Activated naive CD8-positive, alpha-beta T cell treated with anti-CD3 and anti-CD28 coated beads, Interleukin-2, amount 50 U/mL, for 24 hours (primary cell): ENCODE data around the gene CAMTA1.

ENCODE experiments used
- ATAC-seq: fragments of 150-1000 bp; cut with Tn5 transposase; one replicate; pipeline ENCODE4 v1.10.0; 2021
- DNase-seq: peaks from one replicate; pipeline ENCODE4 v3.0.0; 2021
- H3K27ac Mint-ChIP-seq: one replicate; pipeline ENCODE4 v1.8.0; 2021; ENCODE audit warnings: mild to moderate bottlenecking, mixed read lengths
- H3K27me3 Mint-ChIP-seq: one replicate; pipeline ENCODE4 v1.8.0; 2021; ENCODE audit warnings: mixed read lengths
- H3K36me3 Mint-ChIP-seq: one replicate; pipeline ENCODE4 v1.8.0; 2021; ENCODE audit warnings: low read depth, mixed read lengths
- H3K4me1 Mint-ChIP-seq: one replicate; pipeline ENCODE4 v1.8.0; 2021; ENCODE audit warnings: mixed read lengths
- H3K4me3 Mint-ChIP-seq: one replicate; pipeline ENCODE4 v1.8.0; 2021; ENCODE audit warnings: mild to moderate bottlenecking, moderate library complexity, mixed read lengths
- H3K9me3 Mint-ChIP-seq: one replicate; pipeline ENCODE4 v1.8.0; 2021; ENCODE audit warnings: mixed read lengths

Gene CAMTA1

DNA sequence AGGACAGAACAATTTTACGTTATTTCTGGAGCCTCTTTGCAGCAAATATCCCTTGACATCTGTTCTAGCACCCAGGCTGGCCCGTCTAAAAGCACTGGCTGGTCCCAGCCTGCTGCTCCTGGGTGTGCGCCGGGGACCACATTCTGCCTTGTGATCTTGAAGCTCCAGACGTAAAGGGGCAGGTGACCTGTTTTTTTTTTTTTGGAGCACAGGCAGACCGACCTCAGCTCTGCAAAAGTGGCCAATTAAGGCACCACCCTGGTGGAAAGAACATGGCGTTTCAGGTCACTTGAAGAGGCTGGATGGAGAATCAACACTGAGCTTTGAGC is 13.8 kb upstream of the CAMTA1 start:
- DNase-seq (no peak), ATAC-seq (no peak)
- no peak overlapping the region for H3K4me3 Mint-ChIP-seq
- no peak overlapping the region for H3K27ac Mint-ChIP-seq
- peaks cover 9% of the 10 kb centered on the region for H3K27me3 Mint-ChIP-seq
- peaks cover 3% of the 10 kb centered on the region for H3K36me3 Mint-ChIP-seq
- no peaks in the 10 kb centered on the region for H3K9me3 Mint-ChIP-seq
- peaks cover 4% of the 10 kb centered on the region for H3K4me1 Mint-ChIP-seq

DNA sequence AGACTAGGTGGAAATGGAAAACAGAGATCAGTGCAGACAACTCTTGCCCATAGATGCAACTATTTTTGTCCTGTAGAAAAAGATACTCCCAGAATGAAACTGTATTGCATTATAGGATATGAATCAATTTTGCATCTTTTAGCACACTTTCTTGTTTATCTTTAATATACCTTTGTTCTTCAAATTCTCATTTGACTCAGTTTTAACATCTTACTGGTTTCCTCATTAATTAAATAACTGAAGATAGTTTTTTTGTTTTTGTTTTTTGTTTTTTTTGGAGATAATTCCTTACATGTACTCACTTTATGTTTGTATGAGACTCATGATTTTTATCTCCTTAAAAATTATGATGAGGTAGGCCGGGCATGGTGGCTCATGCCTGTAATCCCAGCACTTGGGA is 10.9 kb upstream of the CAMTA1 start:
- H3K27me3 Mint-ChIP-seq: peaks cover 7% of the 10 kb centered on the region
- H3K4me3 Mint-ChIP-seq: no peak overlapping the region
- H3K27ac Mint-ChIP-seq: no peak overlapping the region
- peaks cover 3% of the 10 kb centered on the region for H3K36me3 Mint-ChIP-seq
- DNase-seq: no peak
- no peak for ATAC-seq
- H3K9me3 Mint-ChIP-seq: no peaks in the 10 kb centered on the region
- H3K4me1 Mint-ChIP-seq: peaks cover 8% of the 10 kb centered on the region

DNA sequence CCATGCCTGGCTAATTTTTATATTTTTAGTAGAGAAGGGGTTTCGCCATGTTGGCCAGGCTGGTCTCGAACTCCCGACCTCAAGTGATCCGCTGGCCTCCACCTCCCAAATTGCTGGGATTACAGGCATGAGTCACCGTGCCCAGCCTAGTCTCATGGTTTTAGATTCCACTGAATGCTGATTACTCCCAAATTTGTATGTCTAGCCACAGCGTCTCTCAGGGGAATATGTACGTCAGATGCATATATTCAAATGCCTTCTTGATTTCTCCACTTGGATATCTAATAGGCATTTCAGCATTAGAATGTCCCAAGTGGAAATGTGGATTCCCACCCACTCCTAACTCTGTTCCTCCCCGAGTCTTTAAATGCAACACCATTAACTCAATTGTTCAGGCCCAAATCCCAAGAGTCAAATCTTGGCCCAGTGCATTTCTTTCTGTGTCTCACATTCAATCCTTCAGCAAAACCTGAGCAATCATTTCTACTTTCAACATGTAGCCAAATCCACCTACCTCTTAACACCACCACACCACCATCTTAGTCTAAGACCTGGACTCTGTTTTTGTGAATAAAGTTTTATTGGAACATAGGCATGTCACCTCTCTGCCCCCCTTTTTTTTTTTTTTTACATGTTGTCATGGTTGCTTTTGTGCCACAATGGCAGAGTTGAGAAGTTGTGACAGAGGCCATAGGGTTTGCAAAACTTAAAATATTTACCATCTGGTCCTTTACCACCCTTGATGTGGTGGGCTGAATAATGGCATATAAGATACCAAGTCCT is 9.8 kb upstream of the CAMTA1 start:
- Mint-ChIP-seq H3K4me1 (peaks cover 8% of the 10 kb centered on the region), H3K27me3 (peaks cover 6% of the 10 kb centered on the region), H3K9me3 (no peaks in the 10 kb centered on the region), H3K4me3 (no peak overlapping the region), H3K27ac (no peak overlapping the region), H3K36me3 (peaks cover 3% of the 10 kb centered on the region)
- DNase-seq (no peak), ATAC-seq (no peak)

DNA sequence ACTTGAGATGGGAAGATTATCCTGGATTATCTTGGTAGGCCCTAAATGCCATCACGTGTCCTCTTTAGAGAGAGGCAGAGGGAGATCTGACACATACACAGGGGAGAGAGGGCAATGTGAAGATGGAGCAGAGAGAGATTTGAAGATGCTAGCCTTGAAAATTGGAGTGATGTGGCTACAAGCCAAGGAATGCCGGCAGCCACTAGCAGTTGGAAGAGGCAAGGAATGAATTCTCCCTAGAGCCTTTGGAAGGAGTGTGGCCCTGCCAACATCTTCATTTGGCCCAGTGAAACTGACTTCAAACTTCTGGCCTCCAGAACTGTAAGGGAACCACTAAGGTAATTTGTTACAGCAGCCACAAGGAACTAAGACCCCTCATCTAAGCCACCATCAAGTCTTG is 8.9 kb upstream of the CAMTA1 start:
- H3K36me3 Mint-ChIP-seq: peaks cover 3% of the 10 kb centered on the region

DNA sequence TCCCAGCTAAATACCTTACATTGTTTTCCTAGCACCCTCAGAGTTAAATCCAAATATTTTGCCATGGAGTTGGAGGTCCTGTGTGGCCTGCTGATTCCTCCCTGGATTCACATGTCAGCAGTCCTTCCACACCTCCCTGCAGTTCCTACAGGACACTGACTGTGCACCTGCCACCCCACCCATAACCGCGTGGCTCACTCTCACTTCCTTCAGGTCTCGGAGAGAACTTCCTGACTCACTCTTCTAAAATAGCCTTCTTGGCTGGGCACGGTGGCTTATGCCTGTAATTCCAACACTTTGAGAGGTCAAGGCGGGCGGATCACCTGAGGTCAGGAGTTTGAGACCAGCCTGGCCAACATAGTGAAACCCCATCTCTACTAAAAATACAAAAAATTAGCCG is 8.4 kb upstream of the CAMTA1 start:
- DNase-seq: no peak
- no peak overlapping the region for H3K27ac Mint-ChIP-seq

More for the DNA sequence above, 8.9 kb upstream of the CAMTA1 start:
- Mint-ChIP-seq H3K4me3 (no peak overlapping the region), H3K4me1 (peaks cover 6% of the 10 kb centered on the region), H3K9me3 (no peaks in the 10 kb centered on the region), H3K27ac (no peak overlapping the region), H3K27me3 (peaks cover 6% of the 10 kb centered on the region)
- ATAC-seq: no peak
- DNase-seq: no peak

DNA sequence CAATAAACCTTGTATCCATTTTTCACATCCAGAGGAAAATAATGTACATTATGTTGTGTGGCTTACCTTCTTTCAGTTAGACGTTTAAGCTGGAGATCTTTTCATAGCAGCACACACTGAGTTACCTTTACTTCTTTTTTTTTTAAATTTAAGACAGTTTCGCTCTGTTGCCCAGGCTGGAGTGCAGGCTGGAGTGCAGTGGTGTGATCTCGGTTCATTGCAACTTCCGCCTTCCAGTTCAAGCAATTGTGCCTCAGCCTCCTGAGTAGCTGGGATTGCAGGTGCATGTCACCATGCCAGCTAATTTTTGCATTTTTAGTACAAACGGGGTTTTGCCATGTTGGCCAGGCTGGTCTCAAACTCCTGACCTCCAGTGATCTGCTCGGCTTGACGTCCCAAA is 7.4 kb upstream of the CAMTA1 start:
- Mint-ChIP-seq H3K27me3 (peaks cover 6% of the 10 kb centered on the region), H3K9me3 (no peaks in the 10 kb centered on the region), H3K27ac (no peak overlapping the region), H3K36me3 (peaks cover 3% of the 10 kb centered on the region), H3K4me3 (no peak overlapping the region), H3K4me1 (peaks cover 4% of the 10 kb centered on the region)
- no peak for DNase-seq
- no peak for ATAC-seq

More for the DNA sequence above, 8.4 kb upstream of the CAMTA1 start:
- H3K9me3 Mint-ChIP-seq: no peaks in the 10 kb centered on the region
- H3K4me1 Mint-ChIP-seq: peaks cover 6% of the 10 kb centered on the region
- no peak for ATAC-seq
- H3K27me3 Mint-ChIP-seq: peaks cover 6% of the 10 kb centered on the region
- H3K4me3 Mint-ChIP-seq: no peak overlapping the region
- peaks cover 3% of the 10 kb centered on the region for H3K36me3 Mint-ChIP-seq

DNA sequence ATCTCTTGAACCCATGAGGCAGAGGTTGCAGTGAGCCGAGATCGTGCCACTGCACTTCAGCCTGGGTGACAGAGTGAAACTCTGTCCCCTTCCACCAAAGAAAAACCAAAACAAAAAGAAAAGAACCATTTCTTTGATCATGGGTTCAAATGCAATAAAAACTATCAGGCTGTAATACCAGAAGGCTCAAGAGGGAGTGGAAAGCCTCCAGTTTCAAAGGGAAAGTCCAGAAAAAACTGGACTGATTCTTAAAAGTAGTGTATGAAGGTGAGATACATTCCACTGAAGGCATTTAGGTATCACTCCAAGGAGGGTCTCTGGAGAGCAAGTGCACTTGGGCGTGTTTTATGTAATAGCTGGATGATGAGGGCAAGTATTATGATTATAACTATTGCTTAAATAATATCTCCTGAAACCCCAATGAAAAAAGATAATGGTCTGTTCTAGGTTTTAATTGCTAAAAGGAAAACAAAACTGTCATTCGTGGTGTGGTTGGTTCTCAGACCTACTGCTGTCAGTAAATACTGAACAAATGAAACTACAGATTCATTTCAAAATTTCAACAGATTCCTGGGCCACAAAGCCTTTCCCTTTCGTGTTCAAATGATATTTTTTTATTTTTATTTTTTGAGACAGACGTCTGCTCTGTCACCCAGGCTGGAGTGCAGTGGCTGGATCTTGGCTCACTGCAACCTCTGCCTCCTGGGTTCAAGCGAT is 6.0 kb upstream of the CAMTA1 start:
- ATAC-seq: no peak
- peaks cover 12% of the 10 kb centered on the region for H3K4me1 Mint-ChIP-seq
- no peak overlapping the region for H3K27ac Mint-ChIP-seq
- H3K36me3 Mint-ChIP-seq: peaks cover 3% of the 10 kb centered on the region
- no peaks in the 10 kb centered on the region for H3K9me3 Mint-ChIP-seq
- H3K4me3 Mint-ChIP-seq: no peak overlapping the region
- DNase-seq: no peak
- H3K27me3 Mint-ChIP-seq: peaks cover 3% of the 10 kb centered on the region

DNA sequence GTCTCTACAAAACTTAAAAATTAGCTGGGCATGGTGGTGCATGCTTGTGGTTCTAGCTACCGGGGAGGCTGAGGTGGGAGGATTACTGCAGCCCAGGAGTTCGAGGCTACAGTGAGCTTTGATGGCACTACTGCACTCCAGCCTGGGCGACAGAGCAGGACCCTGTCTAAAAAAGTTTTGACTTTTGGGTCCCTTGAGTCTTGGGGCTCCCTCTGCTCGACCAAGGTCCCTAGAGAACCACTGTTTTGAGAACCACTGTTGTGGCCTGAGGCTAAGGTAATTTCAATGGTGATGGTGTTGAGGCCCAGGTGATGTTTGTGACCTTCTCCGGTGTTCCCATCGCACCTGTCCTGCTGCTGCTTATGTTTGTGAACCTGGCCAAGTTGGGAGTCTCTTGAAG is 3.1 kb upstream of the CAMTA1 start:
- no peak overlapping the region for H3K27ac Mint-ChIP-seq
- ATAC-seq (no peak), DNase-seq (no peak)
- H3K27me3 Mint-ChIP-seq: no peaks in the 10 kb centered on the region
- H3K4me1 Mint-ChIP-seq: peaks cover 25% of the 10 kb centered on the region
- H3K9me3 Mint-ChIP-seq: no peaks in the 10 kb centered on the region
- H3K4me3 Mint-ChIP-seq: no peak overlapping the region
- peaks cover 7% of the 10 kb centered on the region for H3K36me3 Mint-ChIP-seq

DNA sequence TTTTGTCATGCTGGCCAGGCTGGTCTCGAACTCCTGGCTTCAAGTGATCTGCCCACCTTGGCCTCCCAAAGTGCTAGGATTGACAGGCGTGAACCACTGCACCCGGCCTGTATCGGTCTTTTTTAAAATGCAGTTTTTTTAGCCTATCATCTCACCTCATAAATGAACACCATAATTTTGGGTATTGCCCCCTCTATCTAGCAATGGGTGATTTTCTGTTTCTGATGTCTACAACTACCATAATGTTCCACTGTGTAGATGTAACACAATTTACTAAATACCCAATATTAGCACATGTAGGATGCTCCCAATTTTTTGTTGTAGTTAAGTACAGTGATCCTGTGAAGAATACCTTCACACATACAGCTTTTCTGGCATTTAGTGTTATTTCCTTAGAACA is 2.0 kb upstream of the CAMTA1 start:
- no peak for ATAC-seq
- no peak for DNase-seq
- Mint-ChIP-seq H3K9me3 (no peaks in the 10 kb centered on the region), H3K36me3 (peaks cover 14% of the 10 kb centered on the region), H3K4me1 (peaks cover 32% of the 10 kb centered on the region), H3K4me3 (peak overlapping the region; percentile 79), H3K27ac (peak overlapping the region; percentile 81), H3K27me3 (no peaks in the 10 kb centered on the region)

DNA sequence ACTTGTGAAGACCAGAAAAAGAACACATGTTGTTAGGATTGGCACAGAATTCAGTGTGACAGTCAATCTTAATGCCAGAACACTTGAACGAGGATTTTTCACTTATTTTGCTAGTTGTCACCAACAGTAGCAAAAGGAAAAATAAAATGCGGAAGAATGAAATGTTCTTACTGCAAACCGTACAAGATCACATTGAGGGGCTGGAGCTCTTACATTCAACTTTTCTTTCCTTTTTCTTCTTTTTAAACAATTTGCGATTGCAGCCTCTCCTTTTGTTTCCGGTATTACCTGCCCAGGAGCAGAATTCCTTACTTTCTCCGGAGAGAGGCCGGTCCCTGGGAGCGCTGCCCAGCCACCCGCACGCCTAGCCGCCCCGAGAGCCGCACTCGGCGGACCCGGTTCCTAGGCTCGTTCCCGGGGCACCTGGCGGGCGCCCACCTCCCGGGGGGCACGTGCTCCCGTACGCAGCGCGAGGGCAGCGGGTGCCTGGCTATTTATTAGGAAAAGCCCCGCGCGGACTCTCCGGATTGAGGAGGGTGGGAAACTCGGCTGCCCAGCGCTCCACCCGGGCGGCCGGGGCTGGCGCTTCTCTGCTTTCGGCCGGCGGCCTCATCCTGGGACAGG is 1.2 kb upstream of the CAMTA1 start:
- peak overlapping the region; percentile 79 for H3K4me3 Mint-ChIP-seq
- peaks cover 40% of the 10 kb centered on the region for H3K4me1 Mint-ChIP-seq
- DNase-seq (no peak), ATAC-seq (no peak)
- H3K36me3 Mint-ChIP-seq: peaks cover 14% of the 10 kb centered on the region
- H3K9me3 Mint-ChIP-seq: no peaks in the 10 kb centered on the region
- H3K27ac Mint-ChIP-seq: peak overlapping the region; percentile 81
- H3K27me3 Mint-ChIP-seq: no peaks in the 10 kb centered on the region

DNA sequence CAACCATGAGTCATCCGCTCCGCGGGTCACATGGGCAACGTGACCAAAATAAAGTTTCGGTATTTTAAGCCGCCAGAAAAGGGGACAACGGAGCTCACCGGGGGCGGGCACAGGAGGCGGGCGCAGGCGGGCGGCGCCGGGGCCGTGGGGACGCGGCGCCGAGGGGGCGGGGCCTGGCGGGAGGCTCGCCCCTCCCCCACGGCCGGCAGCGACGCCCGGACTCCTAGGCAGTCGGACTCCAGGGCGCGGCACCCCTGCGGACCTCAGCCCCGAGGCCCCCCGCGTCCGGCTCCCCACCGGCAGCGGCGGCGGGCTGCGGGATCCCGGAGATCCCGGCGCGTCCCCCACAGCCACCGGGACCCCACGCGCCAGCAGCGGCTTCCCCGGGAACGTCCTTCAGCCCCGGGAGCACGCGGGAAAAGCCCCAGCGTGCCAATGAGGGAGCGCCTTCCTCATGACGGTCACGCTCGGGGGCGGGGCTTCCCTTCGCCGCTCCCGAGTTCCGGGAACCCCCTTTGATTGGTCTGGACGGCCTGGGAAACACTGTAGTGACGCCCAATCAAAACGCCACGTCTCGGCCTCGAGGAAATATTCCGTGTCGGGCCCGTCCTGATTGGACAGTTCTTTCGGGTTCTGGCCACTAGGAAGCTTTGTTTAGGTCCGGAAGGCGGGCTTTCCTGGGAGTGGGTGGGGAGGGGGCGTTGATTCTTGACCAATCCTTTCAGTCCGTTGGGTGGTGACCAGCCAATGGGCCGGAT is 515 bp upstream of the CAMTA1 start:
- no peaks in the 10 kb centered on the region for H3K27me3 Mint-ChIP-seq
- H3K27ac Mint-ChIP-seq: peak overlapping the region; percentile 86
- peaks cover 43% of the 10 kb centered on the region for H3K4me1 Mint-ChIP-seq
- peak overlapping the region; percentile 79 for H3K4me3 Mint-ChIP-seq
- ATAC-seq: peak; percentile 83
- peak; percentile 98 for DNase-seq
- peaks cover 18% of the 10 kb centered on the region for H3K36me3 Mint-ChIP-seq
- H3K9me3 Mint-ChIP-seq: no peaks in the 10 kb centered on the region

DNA sequence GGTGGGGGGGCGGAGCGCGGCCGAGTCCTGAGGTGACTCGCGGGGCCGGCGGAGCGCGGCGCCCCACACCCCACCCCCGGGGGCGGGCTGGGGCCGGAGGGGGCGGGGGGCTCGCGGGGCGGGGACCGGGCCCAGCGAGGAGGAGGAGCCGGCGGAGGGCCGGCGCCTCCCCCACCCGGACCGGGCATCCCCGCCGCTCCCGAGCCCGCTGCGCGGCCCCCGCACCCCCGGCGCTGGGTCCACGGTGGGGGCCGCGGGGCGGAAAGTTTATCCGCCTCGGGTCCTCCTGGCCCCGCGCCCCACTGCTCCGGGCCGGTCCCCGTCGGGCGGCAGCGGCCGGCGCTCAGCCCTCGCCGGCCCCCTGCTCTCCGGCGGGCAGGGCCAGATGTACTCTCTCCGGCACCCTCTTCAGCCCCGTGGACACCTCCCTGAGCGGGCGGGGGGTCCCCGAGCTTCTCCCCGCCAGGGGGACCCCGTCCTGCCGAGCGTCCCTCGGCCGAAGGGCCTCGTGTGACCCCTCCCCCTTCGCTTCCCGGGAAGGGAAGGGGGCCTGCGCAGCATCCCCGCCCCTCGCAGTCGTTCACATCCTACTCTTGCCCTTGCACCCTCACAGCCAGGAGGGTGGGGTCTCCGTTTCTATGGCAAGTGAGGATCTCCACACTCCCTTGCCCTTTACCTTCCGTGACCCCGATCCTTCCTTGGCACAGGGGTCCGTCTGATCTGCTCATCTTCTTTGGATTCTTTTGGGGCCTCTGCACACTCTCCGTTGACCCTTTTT is 663 bp downstream of the CAMTA1 start:
- ATAC-seq (no peak), DNase-seq (peak; percentile 46)
- Mint-ChIP-seq H3K4me1 (peaks cover 51% of the 10 kb centered on the region), H3K4me3 (peak overlapping the region; percentile 98), H3K27me3 (no peaks in the 10 kb centered on the region), H3K9me3 (no peaks in the 10 kb centered on the region), H3K36me3 (peaks cover 18% of the 10 kb centered on the region), H3K27ac (peak overlapping the region; percentile 96)

DNA sequence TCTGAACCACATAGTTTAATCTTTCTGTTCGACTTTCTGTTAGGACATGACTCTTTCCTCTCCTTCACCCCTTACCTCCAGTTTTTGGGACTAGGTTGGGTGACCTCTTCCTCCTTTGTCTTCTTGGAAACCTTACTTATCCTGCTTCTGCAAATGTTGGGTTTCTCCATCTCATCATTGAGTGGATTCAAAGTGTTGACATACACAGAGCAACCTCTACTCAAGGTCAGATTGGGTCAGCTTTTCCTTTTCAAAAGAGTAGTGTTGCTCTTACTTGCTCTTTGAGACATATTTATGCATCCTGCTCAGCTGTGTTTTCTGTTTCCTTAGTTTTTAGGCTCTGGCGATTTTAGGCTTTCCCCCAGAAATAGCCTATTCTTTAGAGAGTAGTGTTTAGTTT is 3.7 kb downstream of the CAMTA1 start:
- no peak for ATAC-seq
- H3K9me3 Mint-ChIP-seq: no peaks in the 10 kb centered on the region
- peaks cover 50% of the 10 kb centered on the region for H3K4me1 Mint-ChIP-seq
- peaks cover 18% of the 10 kb centered on the region for H3K36me3 Mint-ChIP-seq
- H3K27ac Mint-ChIP-seq: peak overlapping the region; percentile 50
- no peak for DNase-seq
- no peak overlapping the region for H3K4me3 Mint-ChIP-seq
- no peaks in the 10 kb centered on the region for H3K27me3 Mint-ChIP-seq

DNA sequence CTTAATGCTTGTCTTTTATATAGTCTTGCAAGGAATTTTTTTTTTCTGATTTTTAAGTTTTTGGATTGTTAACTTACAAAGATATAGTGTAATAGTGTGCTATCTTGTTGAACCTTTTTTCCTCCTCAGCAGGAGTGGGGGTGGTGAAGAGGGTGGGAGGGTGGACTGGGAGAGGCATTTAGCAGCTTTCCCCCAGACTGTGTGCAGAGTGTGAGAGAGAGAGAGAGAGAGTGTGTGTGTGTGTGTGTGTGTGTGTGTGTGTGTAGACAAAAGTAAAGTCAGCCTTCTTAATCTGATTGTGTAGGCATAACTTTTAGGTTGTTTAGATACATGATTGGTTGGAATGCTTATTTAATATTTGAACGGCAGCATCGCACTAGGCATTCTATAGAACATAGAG is 4.9 kb downstream of the CAMTA1 start:
- ATAC-seq: no peak
- no peaks in the 10 kb centered on the region for H3K9me3 Mint-ChIP-seq
- no peaks in the 10 kb centered on the region for H3K27me3 Mint-ChIP-seq
- peaks cover 18% of the 10 kb centered on the region for H3K36me3 Mint-ChIP-seq
- H3K27ac Mint-ChIP-seq: no peak overlapping the region
- DNase-seq: no peak
- H3K4me1 Mint-ChIP-seq: peaks cover 48% of the 10 kb centered on the region
- no peak overlapping the region for H3K4me3 Mint-ChIP-seq
